ENCODE results near the gene TACR2.

The TACR2 gene

GRCh38 chr10:69461243-69462025, 44.7 kb upstream of the TACR2 start:
- no peak for TF ChIP-seq CTCF (IDR thresholded peaks at IDR 0.05; ENCODE audit: borderline replicate concordance, insufficient read depth, low read depth, low read length)
- H3K4me3 ChIP-seq (ENCODE audit: low read depth, low read length), result no peak overlapping the region

GRCh38 chr10:69460576-69461242, 44.0 kb upstream of the TACR2 start:
- no peak for TF ChIP-seq CTCF (IDR thresholded peaks at IDR 0.05; ENCODE audit: borderline replicate concordance, insufficient read depth, low read depth, low read length)

GRCh38 chr10:69459893-69460575, 43.3 kb upstream of the TACR2 start:
- TF ChIP-seq CTCF (IDR thresholded peaks at IDR 0.05; ENCODE audit: borderline replicate concordance, insufficient read depth, low read depth, low read length), result no peak

More at GRCh38 chr10:69460576-69461242, 44.0 kb upstream of the TACR2 start:
- no peak overlapping the region for H3K4me3 ChIP-seq (ENCODE audit: low read depth, low read length)

GRCh38 chr10:69459101-69459790, 42.5 kb upstream of the TACR2 start:
- no peak overlapping the region for H3K4me3 ChIP-seq (ENCODE audit: low read depth, low read length)
- TF ChIP-seq CTCF (IDR thresholded peaks at IDR 0.05; ENCODE audit: borderline replicate concordance, insufficient read depth, low read depth, low read length), result no peak

More at GRCh38 chr10:69459893-69460575, 43.3 kb upstream of the TACR2 start:
- H3K4me3 ChIP-seq (ENCODE audit: low read depth, low read length), result no peak overlapping the region

GRCh38 chr10:69458430-69459100, 41.8 kb upstream of the TACR2 start:
- no peak overlapping the region for H3K4me3 ChIP-seq (ENCODE audit: low read depth, low read length)
- TF ChIP-seq CTCF (IDR thresholded peaks at IDR 0.05; ENCODE audit: borderline replicate concordance, insufficient read depth, low read depth, low read length), result no peak

GRCh38 chr10:69457771-69458237, 41.1 kb upstream of the TACR2 start:
- TF ChIP-seq CTCF (IDR thresholded peaks at IDR 0.05; ENCODE audit: borderline replicate concordance, insufficient read depth, low read depth, low read length), result no peak
- no peak overlapping the region for H3K4me3 ChIP-seq (ENCODE audit: low read depth, low read length)
